MCF 10A (cell line): ENCODE results near the gene HGF. TPM values are rescaled to one million over a fixed set of nuclear protein-coding genes. Genes with fewer than 3 reads are reported as not detected.

Source experiments
- BruUV-seq: library from RNA; stranded (reverse); fragments of 400-500 nt; replicated peaks from 2 replicates; lab custom pipeline; 2021; lab: Mats Ljungman, UMichigan
- CTCF ChIA-PET: fragments of 300-600 bp; sonication (Branson Sonifier 250); formaldehyde crosslinking; extraction: SDS; loops from one replicate; lab custom pipeline; 2021; ENCODE audit warnings: antibody characterized with exemption, inconsistent platforms; lab: Yijun Ruan, JAX
- POLR2A ChIA-PET: fragments of 300-600, 350-650 bp; sonication (Branson Sonifier 250); formaldehyde crosslinking; extraction: SDS; loops from one replicate; lab custom pipeline; 2020; ENCODE audit warnings: antibody characterized with exemption, inconsistent platforms; lab: Yijun Ruan, JAX
- DNase-seq: peaks from one replicate; pipeline ENCODE4 v3.0.0-alpha.2; 2018; ENCODE audit not compliant: unreplicated experiment
- H3K27ac Mint-ChIP-seq: one replicate; pipeline ENCODE4 v1.8.0; 2022; ENCODE audit warnings: mild to moderate bottlenecking, low read depth, mixed read lengths; ENCODE audit not compliant: unreplicated experiment
- H3K27me3 Mint-ChIP-seq: one replicate; pipeline ENCODE4 v1.8.0; 2022; ENCODE audit warnings: mixed read lengths; ENCODE audit not compliant: insufficient read depth, unreplicated experiment
- H3K36me3 Mint-ChIP-seq: one replicate; pipeline ENCODE4 v1.8.0; 2022; ENCODE audit warnings: mild to moderate bottlenecking, moderate library complexity, mixed read lengths; ENCODE audit not compliant: insufficient read depth, unreplicated experiment
- H3K4me1 Mint-ChIP-seq: one replicate; pipeline ENCODE4 v1.8.0; 2022; ENCODE audit warnings: mixed read lengths; ENCODE audit not compliant: insufficient read depth, unreplicated experiment
- H3K4me3 Mint-ChIP-seq: one replicate; pipeline ENCODE4 v1.8.0; 2022; ENCODE audit warnings: mild to moderate bottlenecking, moderate library complexity, mixed read lengths; ENCODE audit not compliant: unreplicated experiment
- H3K9me3 Mint-ChIP-seq: one replicate; pipeline ENCODE4 v1.8.0; 2022; ENCODE audit warnings: mixed read lengths; ENCODE audit not compliant: unreplicated experiment
- intact Hi-C: fragments of 100-400 bp; cut with micrococcal nuclease; formaldehyde crosslinking; loops from 2 replicates; pipeline ENCODE4 v1.14.1; 2022
- total RNA-seq: library from RNA; stranded (reverse); gene quantifications from 2 replicates; pipeline ENCODE4 v1.2.3, GENCODE V29; 2022
- TF ChIP-seq, protein P1 (sequence below): fragments of 200-600 bp; IDR thresholded peaks from one replicate; pipeline ENCODE4 v1.8.0; 2022; ENCODE audit warnings: antibody characterized with exemption, mild to moderate bottlenecking; ENCODE audit not compliant: unreplicated experiment

HGF gene
- total RNA-seq, 1 experiment from 2014 or later = not detected

DNA sequence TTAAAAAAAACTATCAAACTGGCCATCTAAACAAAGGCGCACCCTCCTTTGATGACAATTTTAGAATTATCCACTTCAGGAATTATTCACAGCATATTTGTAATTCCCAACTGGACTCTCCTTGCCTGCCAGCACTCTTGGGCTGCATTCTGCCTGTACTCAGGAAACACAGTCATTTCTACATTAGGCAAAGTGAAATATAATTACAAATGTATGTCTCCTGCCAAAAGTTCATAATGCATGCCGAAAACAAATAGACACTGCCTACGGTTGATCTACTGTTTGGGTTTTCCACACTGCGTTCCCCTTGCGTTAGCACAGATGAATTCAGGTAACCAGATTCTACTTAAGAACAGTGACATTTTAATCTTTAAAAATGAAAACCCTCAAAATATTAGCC is 1.9 kb downstream of the HGF start:
- no peak for DNase-seq
- H3K9me3 Mint-ChIP-seq = no peaks in the 10 kb centered on the region
- H3K27ac Mint-ChIP-seq = no peak overlapping the region
- TF ChIP-seq, protein P1, sequence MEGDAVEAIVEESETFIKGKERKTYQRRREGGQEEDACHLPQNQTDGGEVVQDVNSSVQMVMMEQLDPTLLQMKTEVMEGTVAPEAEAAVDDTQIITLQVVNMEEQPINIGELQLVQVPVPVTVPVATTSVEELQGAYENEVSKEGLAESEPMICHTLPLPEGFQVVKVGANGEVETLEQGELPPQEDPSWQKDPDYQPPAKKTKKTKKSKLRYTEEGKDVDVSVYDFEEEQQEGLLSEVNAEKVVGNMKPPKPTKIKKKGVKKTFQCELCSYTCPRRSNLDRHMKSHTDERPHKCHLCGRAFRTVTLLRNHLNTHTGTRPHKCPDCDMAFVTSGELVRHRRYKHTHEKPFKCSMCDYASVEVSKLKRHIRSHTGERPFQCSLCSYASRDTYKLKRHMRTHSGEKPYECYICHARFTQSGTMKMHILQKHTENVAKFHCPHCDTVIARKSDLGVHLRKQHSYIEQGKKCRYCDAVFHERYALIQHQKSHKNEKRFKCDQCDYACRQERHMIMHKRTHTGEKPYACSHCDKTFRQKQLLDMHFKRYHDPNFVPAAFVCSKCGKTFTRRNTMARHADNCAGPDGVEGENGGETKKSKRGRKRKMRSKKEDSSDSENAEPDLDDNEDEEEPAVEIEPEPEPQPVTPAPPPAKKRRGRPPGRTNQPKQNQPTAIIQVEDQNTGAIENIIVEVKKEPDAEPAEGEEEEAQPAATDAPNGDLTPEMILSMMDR = no peak
- BruUV-seq = no TSS peak
- ChIA-PET POLR2A (no interaction called here), CTCF (interaction anchor here (0.7 kb wide), 2 partner anchors 9 to 51 kb away, joined by 3 read pairs; no protein-coding TSS in a partner anchor)
- peaks cover 98% of the 10 kb centered on the region for H3K27me3 Mint-ChIP-seq
- intact Hi-C loops = no loop called here
- H3K36me3 Mint-ChIP-seq = no peaks in the 10 kb centered on the region
- no peaks in the 10 kb centered on the region for H3K4me1 Mint-ChIP-seq
- H3K4me3 Mint-ChIP-seq = no peak overlapping the region

DNA sequence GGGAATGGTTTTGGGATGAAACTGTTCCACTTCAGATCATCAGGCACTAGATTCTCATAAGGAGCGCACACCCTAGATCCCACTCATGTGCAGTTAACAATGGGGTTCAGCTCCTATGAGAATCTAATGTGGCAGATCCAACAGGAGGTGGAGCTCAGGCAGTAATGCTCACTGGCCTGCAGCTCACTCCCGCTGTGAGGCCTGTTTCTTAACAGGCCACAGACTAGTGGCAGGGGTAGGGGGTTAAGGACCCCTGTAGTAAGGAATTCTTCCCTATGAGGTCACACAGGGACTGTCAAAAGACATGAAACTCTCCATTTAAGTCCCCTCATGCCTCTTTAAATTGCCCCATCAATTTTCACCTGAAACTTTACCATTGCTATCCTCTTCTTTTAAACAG is 8.0 kb downstream of the HGF start:
- DNase-seq = no peak
- Mint-ChIP-seq H3K27ac (no peak overlapping the region), H3K4me3 (no peak overlapping the region), H3K9me3 (no peaks in the 10 kb centered on the region), H3K27me3 (peaks cover 78% of the 10 kb centered on the region), H3K36me3 (no peaks in the 10 kb centered on the region), H3K4me1 (no peaks in the 10 kb centered on the region)
- no TSS peak for BruUV-seq
- intact Hi-C loops = no loop called here
- ChIA-PET POLR2A (no interaction called here), CTCF (no interaction called here)
- TF ChIP-seq, protein P1 = no peak

DNA sequence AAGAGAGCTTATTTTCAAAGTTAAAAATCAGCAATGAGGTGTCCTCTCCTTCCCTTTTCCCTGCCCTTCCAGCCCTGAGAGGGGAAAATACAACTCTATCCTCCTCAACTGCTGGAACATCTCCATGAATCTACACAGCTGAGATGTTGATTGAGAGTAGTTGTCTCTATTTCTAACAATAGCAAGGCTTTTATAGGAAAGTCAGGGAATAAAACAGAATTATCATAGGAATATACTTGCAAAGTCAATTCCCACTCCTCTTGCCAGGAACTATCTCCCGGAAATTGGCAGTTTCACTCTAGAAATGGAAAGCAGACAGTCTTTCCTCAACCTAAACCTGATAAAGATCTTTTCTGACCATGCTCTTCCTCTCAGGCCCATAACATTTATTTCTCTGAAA is 8.8 kb downstream of the HGF start:
- Mint-ChIP-seq H3K36me3 (no peaks in the 10 kb centered on the region), H3K9me3 (no peaks in the 10 kb centered on the region), H3K27me3 (peaks cover 77% of the 10 kb centered on the region), H3K4me1 (no peaks in the 10 kb centered on the region), H3K27ac (no peak overlapping the region), H3K4me3 (no peak overlapping the region)
- POLR2A ChIA-PET = no interaction called here
- CTCF ChIA-PET = no interaction called here
- intact Hi-C loops = no loop called here
- TF ChIP-seq, protein P1 = no peak
- BruUV-seq = no TSS peak
- DNase-seq = no peak

DNA sequence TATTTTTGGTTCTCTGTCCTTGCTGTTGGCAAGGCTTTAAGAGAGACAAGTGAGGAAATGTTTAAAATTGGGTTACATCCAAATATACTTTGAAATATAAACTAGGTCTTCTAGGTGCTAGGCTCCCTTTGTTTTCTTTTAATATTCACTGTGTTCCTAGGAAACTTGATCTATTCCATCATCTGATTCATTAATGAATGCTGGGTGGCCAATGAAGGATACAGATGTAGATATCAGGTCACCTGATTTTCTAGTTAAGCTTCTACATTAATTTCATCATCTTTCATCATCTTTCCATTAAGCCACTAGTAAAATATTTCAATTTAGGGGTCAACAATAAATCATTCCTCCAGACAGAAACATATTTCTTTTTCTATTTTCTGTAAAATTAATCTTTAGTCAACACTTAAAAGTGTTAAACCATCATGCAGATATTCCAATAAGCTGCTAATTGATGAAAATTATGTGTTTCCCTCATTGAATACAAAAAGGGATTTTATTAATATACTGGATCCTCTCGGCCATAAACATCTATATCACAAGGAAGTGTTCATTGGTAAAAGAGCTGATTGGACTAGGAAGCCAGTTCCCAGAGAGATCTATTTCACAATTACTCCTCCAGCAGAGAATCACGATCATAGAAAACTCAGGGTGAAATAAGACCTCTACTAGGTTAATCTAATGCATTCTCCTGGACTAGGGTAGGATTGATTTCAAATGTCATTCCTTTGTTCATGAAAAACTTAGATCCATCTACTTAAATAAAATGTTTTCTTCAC is 14.7 kb downstream of the HGF start:
- BruUV-seq = no TSS peak
- peaks cover 74% of the 10 kb centered on the region for H3K27me3 Mint-ChIP-seq
- TF ChIP-seq, protein P1 = no peak
- no peak overlapping the region for H3K4me3 Mint-ChIP-seq
- intact Hi-C loops = no loop called here
- H3K9me3 Mint-ChIP-seq = no peaks in the 10 kb centered on the region
- CTCF ChIA-PET = interaction anchor here (0.6 to 1.3 kb wide), 2 partner anchors 15 to 272 kb away, joined by 3 read pairs; partner anchors contain the start of gene HGF
- DNase-seq = no peak
- H3K4me1 Mint-ChIP-seq = no peaks in the 10 kb centered on the region
- POLR2A ChIA-PET = no interaction called here
- no peak overlapping the region for H3K27ac Mint-ChIP-seq
- H3K36me3 Mint-ChIP-seq = peaks cover 6% of the 10 kb centered on the region
